HS-5 (cell line): ENCODE measurements around the gene MARCHF10.

Experiments used
- DNase-seq: peaks from one replicate; pipeline ENCODE4 v3.0.0-alpha.2; 2012; ENCODE audit warnings: low read depth

MARCHF10 gene

DNA sequence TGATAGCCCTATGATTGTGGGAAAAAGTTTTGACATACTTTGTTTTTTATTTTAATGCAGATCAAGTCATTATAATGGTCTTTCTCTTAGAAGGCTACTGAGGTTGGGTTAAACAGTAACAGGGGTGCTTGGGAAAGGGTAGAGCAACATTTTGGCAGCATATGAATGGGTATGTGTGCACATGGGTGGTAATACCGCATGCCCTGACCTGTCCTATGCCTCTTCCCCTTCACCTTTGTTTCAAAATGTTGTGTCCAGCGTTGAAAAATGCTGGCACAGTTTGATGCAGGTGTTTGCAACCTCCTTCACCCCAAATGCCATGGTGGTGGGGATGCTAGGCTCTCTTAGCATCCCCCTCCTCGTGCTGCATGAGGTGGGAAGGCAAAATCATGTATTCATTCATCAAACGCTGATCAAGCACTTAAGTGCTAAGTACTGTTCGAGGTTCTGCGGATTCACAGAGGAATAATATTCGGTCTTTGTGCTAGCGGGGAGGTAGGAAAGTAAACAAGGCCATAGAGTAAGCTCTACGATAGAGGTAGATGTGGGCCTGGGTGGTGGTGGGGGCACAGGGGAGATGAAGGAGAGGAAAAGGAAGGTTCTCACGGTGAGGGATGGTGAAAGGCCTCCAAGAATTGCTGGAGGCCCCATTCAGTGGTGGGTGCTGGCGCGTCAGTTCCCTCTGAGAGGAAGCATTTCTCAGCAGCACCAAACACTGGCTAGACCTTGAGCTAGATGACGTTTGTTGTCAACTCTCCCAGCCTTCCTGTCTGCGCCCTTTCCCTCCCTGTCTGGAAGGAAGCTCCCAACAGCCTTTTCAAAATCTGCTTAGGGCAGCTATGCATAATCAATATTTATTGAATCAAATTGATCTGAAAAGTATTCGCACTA, 13.3 kb upstream of the MARCHF10 start:
- DNase-seq, result no peak

DNA sequence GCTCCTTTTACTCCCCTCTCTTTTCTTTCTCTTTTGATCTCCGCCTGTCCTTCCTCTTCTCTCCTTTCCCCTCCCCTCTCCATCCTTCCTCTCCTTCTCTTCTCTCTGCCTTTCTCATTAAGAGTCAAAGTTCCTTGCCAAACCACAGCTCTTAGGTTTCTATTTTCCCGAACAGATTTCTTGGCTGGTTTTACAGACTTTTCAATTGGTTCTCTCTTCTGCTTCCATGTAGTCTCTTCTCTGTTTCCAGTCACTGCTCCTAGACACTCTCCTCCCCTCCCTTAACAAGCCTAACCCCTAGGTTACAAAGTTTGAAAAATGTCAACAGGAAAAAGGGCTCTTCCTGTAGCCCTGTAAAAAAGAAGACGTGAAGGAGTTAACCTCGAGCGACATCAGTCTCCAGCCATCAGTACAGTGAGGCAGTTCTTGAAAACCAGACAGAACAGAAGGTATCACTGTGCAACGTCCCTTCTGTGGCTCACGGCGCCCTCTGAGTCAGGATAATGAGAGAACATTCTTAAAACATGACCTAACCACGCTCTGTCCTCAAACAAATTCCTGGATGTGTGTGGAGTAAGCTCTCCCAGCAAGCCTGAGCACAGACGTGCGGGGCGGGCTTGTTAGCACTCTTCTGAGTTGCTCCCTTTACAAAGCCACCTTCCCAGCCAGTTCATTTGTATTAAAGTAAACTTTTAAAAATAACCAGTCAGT, 11.6 kb upstream of the MARCHF10 start:
- DNase-seq, result peak; percentile 94

DNA sequence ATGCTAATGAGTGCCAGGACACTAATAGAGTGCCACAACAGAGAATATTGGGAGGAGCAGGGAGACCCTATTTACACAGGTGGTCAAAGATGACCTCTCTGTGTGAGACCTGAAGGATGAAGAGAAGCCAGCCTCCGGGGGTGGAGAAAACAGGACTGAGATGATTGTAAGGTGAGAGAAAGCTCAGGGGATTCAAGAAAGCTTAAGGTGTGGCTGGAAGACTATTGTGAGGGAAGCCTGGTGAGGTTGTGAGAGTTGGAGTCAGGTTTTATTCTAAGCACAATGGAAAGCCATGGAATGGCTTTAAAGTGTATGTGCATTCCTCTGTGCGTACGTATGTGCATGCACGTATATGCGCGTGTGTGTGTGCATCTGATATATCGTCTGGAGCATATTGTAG, 10.4 kb upstream of the MARCHF10 start:
- DNase-seq, result no peak

DNA sequence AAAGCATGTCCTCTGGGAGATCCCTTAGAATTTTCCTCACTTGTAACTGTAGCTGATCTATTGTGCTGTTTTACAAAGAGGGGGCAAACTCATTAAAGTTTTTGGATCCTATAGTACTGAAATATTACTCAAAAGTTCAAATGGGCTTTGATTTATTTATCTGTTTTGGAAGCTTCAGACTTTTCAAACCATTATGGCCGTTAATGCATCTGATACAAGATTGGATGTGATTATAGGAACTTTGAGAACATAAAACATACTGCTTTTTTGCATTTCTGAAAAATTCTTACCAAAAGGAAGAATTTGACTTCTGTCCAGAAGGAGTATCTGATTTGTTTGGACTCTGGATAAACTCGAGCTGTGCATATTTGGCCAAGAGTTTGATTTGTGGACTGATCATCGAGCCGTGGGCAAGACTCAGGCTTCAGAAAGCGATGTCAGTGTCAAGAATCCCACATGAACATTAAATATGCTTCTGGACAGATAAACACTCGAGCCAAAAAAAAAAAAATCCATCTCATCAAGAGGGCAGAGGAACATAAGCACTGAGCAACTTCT, 8.2 kb upstream of the MARCHF10 start:
- no peak for DNase-seq

DNA sequence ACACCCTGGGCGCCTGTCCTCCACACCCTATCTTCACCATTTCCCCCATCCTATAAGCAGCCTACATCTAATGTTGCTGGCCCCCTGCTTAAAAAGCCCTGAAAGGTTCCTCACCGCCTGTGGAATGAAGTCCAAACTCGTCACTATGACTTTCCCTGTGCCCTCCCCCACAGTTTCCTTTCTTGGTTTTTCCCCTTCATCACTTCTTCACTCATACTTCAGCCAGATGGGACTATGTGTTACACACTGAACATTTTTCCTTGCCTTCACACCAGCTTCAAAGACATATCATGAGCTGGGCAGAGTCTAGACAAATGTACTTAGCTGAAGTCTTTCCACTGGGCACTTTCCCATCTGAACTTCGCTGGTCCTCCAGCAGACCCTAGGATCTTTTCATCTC, 1.5 kb upstream of the MARCHF10 start:
- no peak for DNase-seq

DNA sequence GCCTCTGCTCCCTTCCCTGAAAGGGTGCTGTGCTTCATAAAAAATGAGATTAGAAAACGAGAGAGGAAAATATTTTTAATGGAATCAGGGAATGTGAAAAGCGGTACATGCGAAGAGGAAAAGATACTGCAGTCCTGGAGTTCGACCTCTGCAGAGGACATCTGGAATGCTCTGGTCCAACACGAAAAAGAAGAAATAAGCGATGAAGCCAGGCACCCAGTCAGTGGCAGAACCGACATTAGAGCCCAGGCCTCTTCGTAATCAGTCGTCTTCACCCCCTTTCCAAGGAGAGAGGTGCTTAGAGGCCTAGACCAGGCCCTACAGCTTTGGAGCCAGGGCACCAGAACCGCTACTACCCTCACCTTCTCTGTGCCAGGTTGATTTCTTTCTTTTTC, 459 bp upstream of the MARCHF10 start:
- no peak for DNase-seq

DNA sequence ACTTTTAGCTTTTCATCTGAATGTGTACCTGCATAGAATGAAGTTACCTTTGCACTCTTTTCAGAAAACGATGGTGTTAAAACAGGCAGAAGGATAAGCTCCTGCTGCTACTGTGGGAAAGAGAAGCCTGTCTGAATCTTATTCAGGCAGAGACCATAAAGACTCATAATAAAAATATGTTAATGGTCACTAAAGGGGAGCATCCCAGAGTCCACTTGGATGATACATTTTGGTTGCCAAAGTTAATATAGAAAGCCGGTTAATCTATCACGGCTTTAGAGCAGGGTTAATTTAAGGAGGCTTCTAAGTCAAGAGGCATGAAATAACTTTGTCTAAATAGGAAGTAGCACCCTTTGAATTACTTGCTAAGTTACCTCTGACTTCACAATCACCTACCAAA, 2.9 kb downstream of the MARCHF10 start:
- DNase-seq, result no peak

DNA sequence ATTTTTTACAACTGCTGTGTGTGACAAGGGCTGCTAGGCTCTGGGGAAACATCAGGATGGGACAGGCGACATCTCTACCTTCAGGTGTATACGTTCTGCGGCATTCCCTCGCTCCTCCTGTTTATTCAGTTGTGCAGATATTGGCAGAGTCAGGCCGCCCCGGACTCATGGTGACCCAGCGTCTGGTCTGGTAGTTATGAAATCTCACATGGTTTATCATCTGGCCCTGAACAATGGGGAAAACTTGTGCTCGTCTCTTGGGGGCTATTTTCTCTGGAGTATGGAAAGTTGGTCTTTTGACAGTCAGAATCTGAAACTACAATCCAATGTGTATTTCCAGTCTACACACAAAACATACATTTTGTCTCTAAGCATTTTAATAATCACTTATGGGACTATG, 3.3 kb downstream of the MARCHF10 start:
- DNase-seq, result no peak

DNA sequence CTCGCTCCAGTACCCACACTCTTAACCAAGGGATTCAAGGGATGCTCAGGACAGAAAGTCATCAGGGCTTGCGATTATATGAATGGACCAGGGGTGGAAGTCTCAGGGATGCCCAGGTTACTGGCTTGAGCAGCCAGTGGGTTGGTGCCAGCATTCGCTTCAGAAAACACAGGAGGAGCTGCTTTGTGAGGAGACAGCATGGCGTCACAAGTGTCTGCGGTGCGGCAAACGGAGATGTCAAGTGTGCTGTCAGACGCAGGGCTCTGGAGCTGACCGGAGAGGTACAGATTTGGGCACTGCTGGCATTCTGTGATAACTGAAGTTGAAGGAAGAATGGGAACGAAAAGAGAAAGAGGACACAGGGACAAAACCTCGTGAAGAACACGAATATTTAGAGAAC, 4.1 kb downstream of the MARCHF10 start:
- DNase-seq, result no peak

DNA sequence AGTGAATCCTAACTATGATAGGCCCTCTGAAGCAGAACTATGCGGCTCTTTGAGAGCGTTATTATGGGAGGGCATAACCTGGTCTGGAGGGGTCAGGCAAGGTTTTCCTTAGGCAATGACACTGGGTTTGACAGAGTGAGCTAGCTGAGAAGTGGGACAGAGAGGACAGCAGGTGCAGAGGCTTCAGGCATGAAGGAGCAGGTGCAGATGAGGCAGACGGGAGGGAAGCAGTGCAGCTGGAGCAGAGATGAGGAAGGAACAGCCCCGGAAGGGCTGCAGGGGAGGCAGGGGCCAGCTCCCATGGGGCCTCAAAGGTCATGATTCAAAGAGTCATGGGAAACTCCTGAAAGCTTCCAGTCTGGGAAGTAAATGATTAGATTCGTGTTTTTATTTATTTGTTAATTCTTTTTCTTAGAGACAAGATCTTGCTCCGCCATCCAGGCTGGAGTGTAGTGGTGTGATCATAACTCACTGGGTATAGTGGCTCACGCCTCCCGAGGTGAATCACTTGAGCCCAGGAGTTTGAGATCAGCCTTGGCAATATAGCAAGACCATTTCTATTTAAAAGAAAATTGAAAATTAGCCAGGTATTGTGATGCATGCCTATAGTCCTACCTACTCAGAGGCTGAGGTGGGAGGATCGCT, 5.4 kb downstream of the MARCHF10 start:
- DNase-seq, result no peak

DNA sequence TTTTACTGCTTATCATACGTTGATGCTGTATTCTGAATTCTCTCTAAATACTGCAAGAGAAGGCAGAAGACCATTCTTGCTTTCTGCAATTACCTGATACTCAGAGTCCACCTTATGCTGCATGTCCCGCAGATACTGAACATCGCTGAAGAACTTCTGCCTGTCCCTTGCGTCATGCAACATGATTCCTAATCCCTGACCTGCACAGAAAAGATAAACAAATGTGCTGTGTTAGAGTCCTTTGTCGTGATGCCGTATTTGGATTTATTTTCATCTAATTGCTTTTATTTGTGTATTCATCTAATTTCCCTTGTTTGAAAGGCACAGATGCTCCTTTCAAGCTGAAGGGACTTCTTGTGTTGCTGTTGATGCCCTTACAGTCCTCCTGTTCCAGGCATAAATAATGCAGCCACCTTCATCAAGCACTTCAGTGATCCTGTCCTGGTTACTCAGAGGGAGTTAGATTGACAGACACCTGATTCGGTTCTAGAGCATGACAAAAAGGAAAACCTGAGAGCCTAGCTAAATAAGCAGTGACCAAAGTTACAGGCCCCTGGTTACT, 6.5 kb downstream of the MARCHF10 start:
- no peak for DNase-seq

DNA sequence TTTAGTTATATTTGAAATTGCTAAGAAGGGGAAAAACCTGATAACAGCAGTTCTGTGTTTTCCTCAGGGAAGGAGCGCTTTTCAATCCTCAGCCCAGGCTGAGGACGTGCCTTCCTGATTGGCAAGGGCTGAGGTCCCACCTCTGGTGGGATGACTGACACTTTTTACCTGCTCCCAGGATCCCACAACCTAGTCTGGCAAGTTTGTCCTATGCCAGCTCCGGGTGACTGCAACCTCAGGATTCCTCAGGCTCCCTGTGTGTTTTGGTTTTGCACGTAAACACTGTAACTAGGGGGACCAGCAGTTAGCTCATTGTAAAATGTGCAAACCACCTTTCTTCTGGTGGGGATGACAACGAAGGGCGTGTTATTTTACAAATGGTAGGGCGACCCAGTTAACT, 7.5 kb downstream of the MARCHF10 start:
- DNase-seq, result no peak

DNA sequence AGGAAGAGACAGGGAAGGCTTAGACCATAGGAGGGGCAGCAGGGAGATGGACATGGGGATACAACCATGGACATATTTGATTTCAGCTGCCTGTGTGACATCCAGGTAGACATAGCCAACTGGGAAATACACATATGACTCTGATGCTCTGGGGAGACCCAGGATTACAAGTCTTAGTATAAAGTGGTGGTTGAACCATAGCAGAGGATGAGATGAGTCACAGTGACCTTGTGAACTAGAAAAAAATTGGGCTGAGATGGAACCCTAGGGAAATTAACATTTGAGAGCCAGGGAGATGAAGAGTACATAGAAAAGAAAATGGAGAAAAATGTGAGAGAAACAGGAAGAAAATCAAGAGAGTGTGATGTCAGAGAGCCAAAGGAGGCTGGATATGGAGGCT, 10.2 kb downstream of the MARCHF10 start:
- DNase-seq, result no peak

DNA sequence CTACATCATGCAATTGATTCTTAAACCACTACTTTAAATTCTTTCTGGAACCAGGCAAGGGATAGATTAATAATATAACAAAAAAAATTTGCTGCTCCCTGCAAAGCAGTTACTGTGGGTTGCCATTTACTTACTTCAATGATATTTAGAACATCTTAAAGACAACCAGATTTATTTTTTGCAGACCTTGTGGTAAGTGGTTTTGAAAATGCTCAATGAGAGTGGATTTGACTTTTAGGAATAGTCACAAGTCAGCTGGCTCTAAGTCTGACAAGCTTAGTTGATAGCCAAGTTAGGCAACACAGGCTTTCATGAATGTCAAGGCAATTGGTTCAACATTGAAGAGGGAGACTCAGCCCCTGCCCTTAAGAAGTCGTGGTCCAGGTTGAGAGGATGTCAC, 11.8 kb downstream of the MARCHF10 start:
- DNase-seq, result no peak

DNA sequence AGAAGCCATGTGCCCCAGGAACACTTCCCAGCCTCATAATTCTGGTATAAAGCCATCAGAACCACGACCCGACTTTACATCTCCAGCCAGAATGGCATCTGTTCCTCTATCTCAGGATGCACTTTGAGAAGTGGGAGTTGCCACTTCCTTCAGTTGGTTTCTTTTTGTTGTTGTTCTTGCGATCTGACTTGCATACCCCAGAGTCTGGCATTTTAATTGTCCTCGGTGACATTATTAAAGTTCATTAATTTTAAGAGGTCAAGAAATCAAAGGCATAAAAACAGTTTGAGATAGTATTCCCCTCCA, 13.5 kb downstream of the MARCHF10 start:
- no peak for DNase-seq

DNA sequence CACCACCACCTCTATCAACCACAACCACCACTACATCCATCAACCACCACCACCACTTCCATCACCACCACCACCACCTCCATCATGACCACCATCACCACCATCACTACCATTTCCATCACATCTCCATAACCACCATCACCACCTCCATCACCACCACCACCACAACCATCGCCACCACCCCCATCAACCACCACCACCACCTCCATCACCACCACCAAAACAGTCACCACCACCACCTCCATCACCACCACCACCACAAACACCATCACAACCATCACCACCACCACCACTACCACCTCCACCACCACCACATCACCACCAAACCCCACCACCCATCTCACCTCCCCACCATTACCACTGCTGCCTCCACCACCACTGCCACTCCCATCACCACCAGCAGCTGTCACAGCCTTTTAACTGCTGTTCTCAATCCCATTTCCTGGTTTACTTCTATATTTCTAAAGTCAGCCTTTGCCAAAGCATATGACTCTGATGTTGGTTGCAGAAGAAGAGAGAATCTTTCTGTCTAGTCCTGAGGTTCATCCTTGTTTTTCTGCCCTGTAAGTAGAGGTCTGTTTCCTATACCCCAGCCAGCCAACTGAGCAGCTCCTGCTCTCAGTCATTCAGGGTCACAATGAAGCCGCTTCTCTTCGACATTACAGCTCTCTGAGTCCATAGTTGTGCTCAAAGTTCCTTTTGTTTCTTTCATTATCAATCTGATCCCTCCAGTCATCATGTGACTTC, 14.0 kb downstream of the MARCHF10 start:
- no peak for DNase-seq

DNA sequence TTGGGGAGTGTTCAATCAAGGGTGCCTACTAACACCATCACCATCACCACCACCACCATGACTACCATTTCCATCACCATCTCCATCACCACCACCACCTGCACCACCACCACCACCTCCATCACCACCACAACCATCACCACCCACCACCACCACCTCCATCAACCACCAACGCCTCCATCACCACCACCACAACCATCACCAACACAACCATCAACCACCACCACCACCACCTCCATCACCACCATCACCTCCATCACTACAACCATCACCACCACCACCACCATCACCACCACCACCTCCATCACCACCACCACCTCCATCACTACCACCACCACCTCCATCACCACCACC, 15.7 kb downstream of the MARCHF10 start:
- DNase-seq, result no peak

DNA sequence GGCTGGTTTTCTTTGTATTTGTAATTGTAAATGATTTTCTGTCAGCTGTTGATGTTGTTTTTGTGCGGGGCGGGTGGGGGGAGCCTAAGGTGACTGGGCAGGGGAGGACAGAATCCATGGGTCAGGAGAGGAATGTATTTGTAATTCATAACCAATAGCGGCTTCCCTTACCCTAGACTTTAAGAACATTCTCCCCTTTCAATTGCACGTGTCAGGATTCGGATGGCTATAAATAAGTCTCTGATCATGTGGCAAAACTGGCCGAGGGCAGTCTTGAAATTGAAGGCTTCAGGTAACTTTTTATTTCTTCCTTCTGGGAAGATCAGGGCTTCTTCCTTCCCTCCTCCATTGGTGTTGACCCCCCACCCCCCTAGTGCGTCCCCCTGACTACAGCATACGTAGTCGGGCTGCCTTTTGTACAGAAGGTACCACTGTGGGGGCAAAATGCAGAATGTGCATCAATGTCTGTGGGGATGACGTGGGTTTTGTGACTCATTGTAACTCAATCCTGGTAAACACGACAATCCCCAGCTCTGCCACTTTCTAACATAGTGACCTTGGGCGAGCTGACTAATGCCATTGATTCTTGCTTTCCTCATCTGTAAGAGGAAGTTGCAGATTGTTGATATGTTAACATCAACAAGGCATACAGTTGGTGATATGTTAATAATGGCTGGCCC, 16.2 kb downstream of the MARCHF10 start:
- peak; percentile 95 for DNase-seq

DNA sequence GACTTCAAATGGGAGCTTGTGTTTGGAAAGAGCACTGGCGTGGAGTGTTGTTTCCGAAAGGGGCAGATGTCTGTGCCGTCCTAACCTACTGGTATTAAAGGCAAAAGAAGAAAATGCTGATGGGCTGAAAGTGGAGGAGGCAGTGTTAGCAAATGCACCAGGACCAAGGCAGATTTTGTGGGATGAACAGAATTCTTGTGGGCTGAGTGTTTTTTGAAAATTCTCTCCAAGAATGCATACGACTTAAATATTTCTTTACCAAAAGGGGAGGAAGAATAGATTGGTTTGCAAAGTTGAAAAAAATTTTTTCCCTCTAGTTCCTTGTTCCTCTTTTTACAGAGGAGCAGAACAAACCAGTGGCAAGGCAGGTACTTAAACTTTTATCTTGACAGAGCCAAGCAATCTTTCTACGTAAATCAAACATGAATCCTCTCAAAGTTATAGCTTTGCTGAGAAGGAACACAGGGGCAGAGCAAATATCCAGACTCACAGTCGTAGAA, 16.8 kb downstream of the MARCHF10 start:
- DNase-seq, result peak; percentile 86

DNA sequence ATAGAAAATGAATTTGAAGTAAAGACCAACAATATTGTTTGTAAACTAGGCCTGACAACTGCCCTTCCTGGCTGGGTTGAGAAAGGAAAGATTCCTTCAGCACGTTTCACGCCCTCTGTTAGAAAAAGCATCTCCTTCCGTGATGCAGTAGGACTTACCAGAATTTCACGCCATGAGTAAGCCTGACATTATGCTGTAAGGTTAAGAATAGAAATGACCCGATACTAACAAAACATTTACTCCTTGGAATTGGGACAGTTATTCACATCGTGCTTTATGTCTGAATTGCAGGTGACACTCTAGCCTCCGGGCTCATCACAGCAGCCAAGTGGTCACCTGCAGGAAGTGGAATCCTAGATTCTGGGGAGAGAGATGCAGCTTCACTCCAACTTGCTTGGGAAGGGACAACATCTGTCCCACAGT, 17.5 kb downstream of the MARCHF10 start:
- DNase-seq, result peak; percentile 82

DNA sequence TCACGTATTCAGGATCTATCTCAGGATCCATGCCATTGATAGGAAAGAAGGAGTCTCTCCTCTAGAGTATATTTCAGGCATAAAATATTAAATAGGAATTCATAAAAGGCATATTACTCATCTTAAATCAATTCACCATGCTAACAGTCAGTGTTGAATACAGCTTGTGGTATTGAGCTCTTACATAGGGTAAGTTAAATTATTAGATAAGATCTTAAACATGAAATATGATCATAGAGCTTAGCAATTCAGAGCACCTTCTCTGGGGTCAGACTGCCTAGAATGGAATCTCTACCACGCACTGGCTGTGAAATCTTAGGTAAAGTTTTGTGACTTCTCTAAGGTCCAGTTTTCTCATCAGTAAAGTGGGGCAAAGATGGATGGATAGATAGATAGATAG, 20.7 kb downstream of the MARCHF10 start:
- peak; percentile 35 for DNase-seq
